Transverse colon (tissue), 3 donors: Measurements from ENCODE around the gene PAPOLG.

Experiments used
- CTCF ChIP-seq, 5 experiments: fragments of 200-600 bp in 3 of 5; fragments of 450-650 bp in 2 of 5; sonication (generic) in 3 of 5; IDR thresholded peaks; 1 replicate in 2 of 5; 2 replicates in 3 of 5; pipeline ENCODE4 v1.5.1; 2016 to 2017; ENCODE audit warnings: antibody characterized with exemption in 5 of 5, inconsistent platforms in 3 of 5, mild to moderate bottlenecking in 2 of 5, moderate library complexity in 1 of 5
- POLR2A ChIP-seq: fragments of 450-650 bp; IDR thresholded peaks from one replicate; pipeline ENCODE4 v1.6.1; 2016; ENCODE audit warnings: antibody characterized with exemption, mild to moderate bottlenecking, moderate library complexity

GRCh38 chr2:60780721-60781120, 24.7 kb downstream of the PAPOLG start:
- TF ChIP-seq CTCF (IDR thresholded peaks at IDR 0.05) (no peak), POLR2A (no peak)
